RWPE2 (cell line): Measurements from ENCODE around the gene PTPRC.

Source experiments
- ATAC-seq: fragments of 200-7000 bp; cut with Tn5 transposase; 3 replicates; pipeline ENCODE4 v1.9.1; 2021; ENCODE audit warnings: low read depth
- DNase-seq: peaks from one replicate; pipeline ENCODE4 v3.0.0-alpha.2; 2020; ENCODE audit warnings: low spot score
- H3K27ac ChIP-seq: fragments of 450-650 bp; 2 replicates; pipeline ENCODE4 v1.5.1; 2017; ENCODE audit warnings: mild to moderate bottlenecking; ENCODE audit not compliant: poor library complexity, severe bottlenecking
- H3K27me3 ChIP-seq: fragments of 250-450 bp; sonication (Bioruptor Pico); 2 replicates; pipeline ENCODE4 v1.5.1; 2021; ENCODE audit warnings: mild to moderate bottlenecking, moderate library complexity; ENCODE audit not compliant: insufficient read depth, poor library complexity, severe bottlenecking
- H3K36me3 ChIP-seq: fragments of 250-450 bp; sonication (Bioruptor Pico); 2 replicates; pipeline ENCODE4 v1.5.1; 2020; ENCODE audit warnings: low read depth, mild to moderate bottlenecking, moderate library complexity
- H3K4me1 ChIP-seq: fragments of 250-450 bp; sonication (Bioruptor Pico); 2 replicates; pipeline ENCODE4 v1.5.1; 2021; ENCODE audit warnings: mild to moderate bottlenecking, moderate library complexity; ENCODE audit not compliant: insufficient read depth, poor library complexity, severe bottlenecking
- H3K4me3 ChIP-seq: fragments of 250-450 bp; sonication (Bioruptor Pico); 2 replicates; pipeline ENCODE4 v1.5.1; 2021; ENCODE audit warnings: mild to moderate bottlenecking, moderate library complexity; ENCODE audit not compliant: severe bottlenecking
- H3K9me3 ChIP-seq: fragments of 250-450 bp; sonication (Bioruptor Pico); 2 replicates; pipeline ENCODE4 v1.5.1; 2021; ENCODE audit warnings: mild to moderate bottlenecking, moderate library complexity; ENCODE audit not compliant: severe bottlenecking
- TF ChIP-seq, protein P1 (sequence below): fragments of 450-650 bp; IDR thresholded peaks from one replicate; pipeline ENCODE4 v1.5.1; 2017; ENCODE audit warnings: mild to moderate bottlenecking, moderate library complexity; ENCODE audit not compliant: poor library complexity, severe bottlenecking

Gene PTPRC

DNA sequence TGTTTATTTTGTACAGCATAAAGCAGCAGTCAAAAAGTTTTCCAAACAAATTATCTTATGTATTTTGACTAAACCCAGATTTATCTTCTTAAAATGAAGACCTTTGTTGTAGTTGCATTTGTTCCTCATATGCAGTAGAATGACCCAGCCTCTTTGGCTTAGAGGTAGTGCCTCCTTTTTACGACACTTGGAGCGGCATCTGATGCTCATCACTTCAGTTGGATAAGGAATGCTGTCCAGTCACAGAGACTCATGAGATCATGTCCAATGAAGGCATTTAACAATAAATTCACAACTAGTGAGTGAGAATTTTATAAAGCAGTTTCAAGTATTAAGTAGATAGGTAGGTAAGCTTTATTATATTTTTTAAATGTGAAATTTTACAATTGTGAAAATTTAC lies 35.2 kb downstream of the PTPRC start:
- no peaks in the 10 kb centered on the region for H3K36me3 ChIP-seq
- H3K4me1 ChIP-seq = peaks cover 32% of the 10 kb centered on the region
- ATAC-seq = no peak
- TF ChIP-seq, protein P1, sequence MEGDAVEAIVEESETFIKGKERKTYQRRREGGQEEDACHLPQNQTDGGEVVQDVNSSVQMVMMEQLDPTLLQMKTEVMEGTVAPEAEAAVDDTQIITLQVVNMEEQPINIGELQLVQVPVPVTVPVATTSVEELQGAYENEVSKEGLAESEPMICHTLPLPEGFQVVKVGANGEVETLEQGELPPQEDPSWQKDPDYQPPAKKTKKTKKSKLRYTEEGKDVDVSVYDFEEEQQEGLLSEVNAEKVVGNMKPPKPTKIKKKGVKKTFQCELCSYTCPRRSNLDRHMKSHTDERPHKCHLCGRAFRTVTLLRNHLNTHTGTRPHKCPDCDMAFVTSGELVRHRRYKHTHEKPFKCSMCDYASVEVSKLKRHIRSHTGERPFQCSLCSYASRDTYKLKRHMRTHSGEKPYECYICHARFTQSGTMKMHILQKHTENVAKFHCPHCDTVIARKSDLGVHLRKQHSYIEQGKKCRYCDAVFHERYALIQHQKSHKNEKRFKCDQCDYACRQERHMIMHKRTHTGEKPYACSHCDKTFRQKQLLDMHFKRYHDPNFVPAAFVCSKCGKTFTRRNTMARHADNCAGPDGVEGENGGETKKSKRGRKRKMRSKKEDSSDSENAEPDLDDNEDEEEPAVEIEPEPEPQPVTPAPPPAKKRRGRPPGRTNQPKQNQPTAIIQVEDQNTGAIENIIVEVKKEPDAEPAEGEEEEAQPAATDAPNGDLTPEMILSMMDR = no peak
- DNase-seq = no peak
- H3K27me3 ChIP-seq = no peaks in the 10 kb centered on the region
- H3K27ac ChIP-seq = no peak overlapping the region
- H3K9me3 ChIP-seq = no peaks in the 10 kb centered on the region
- H3K4me3 ChIP-seq = no peak overlapping the region

DNA sequence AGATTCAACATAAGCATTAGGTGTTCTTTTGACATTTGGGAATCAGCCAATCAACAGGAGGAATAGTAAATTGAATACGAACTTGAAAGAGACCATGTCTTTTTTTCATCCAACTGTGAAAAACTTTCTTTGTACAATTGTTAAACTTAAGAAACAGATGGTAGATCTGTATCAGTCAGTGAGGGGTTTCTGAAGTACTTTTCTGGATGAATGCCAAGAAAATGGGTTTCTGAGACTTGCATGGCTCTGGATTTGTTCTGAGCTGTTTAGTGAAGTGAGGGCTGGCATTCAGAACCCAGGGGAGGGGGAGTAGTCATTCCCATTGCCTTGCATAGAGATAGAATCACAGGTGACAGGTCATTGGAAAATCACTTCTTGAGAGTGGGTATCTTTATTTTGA lies 37.4 kb downstream of the PTPRC start:
- DNase-seq (no peak), ATAC-seq (no peak)
- Histone ChIP-seq H3K4me3 (no peak overlapping the region), H3K27me3 (no peaks in the 10 kb centered on the region), H3K9me3 (no peaks in the 10 kb centered on the region), H3K4me1 (peaks cover 23% of the 10 kb centered on the region), H3K36me3 (no peaks in the 10 kb centered on the region), H3K27ac (no peak overlapping the region)
- TF ChIP-seq, protein P1 = no peak

DNA sequence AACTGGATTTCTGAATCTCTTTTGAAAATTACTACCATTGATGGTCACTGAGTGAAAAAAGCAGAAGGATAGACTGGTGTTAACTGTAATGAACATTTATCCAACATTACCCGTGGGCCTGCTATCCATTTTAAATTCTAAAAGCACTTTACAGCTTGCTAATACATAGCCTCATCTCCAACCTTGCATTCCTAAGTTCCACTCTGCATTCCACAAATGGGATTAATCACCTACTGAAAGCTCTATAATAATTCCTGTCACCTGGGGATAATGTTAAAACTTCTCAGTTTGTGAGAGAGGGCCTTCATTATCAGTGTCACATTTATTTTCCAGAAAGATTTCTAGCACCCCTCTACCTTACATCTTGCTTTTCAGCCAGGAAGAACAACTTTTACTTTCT lies 38.2 kb downstream of the PTPRC start:
- no peaks in the 10 kb centered on the region for H3K36me3 ChIP-seq
- TF ChIP-seq, protein P1 = no peak
- DNase-seq (no peak), ATAC-seq (peak; percentile 57)
- peaks cover 22% of the 10 kb centered on the region for H3K4me1 ChIP-seq
- H3K27ac ChIP-seq = no peak overlapping the region
- no peaks in the 10 kb centered on the region for H3K27me3 ChIP-seq
- no peaks in the 10 kb centered on the region for H3K9me3 ChIP-seq
- no peak overlapping the region for H3K4me3 ChIP-seq

DNA sequence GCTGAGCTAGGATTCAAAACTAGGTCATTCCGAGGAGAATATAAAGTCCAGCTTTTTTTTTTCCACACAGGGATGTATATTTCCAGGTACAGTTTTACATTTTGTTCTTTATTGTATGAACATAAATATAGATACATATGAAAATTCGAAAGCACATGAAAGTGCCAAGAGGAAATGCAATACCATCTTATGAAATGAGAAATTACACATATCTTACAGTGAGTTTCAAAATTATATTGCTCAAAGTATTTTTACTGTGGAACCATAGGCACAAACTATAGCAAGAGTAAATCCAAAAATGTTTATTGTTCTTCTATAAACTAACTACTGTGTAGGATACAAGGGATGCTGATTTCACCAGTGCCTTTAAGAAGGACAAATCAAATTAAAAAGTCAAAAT lies 39.0 kb downstream of the PTPRC start:
- H3K4me3 ChIP-seq = no peak overlapping the region
- ATAC-seq (no peak), DNase-seq (no peak)
- no peaks in the 10 kb centered on the region for H3K36me3 ChIP-seq
- H3K4me1 ChIP-seq = peaks cover 24% of the 10 kb centered on the region
- H3K9me3 ChIP-seq = no peaks in the 10 kb centered on the region
- H3K27ac ChIP-seq = no peak overlapping the region
- TF ChIP-seq, protein P1 = no peak
- H3K27me3 ChIP-seq = no peaks in the 10 kb centered on the region

DNA sequence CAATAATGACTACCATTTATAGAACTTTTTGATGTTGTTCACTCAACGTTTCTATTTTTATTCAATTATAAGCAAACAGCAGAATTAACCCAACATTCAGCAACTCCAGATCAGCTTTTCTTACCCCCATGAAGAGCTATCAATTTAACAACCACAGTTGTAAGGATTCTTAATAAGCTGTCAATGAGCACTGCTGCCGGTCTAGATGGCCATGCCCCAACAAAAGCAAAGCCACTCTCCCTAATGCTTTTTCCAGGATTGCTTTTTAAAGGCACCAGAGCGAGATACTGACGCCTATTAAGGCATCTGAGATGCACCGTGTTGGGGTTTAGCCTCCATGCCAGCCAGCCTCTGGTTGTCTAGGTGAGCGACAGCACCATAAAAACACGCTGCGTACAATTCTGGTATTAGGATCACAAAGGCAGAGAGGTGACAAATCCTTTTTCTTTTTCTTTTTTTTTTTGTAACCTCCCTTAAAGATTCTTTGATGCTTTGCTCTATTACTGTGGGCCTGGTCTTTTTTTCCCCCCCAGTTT lies 39.5 kb downstream of the PTPRC start:
- Histone ChIP-seq H3K36me3 (no peaks in the 10 kb centered on the region), H3K27me3 (no peaks in the 10 kb centered on the region), H3K4me3 (no peak overlapping the region), H3K4me1 (peaks cover 20% of the 10 kb centered on the region), H3K27ac (no peak overlapping the region), H3K9me3 (no peaks in the 10 kb centered on the region)
- no peak for ATAC-seq
- TF ChIP-seq, protein P1 = no peak
- no peak for DNase-seq
